Smooth muscle cell (in vitro differentiated cells): ENCODE measurements around the gene CTBP1. TPM values are rescaled to one million over a fixed set of nuclear protein-coding genes. Genes with fewer than 3 reads are reported as not detected.

Source experiments
- DNase-seq: peaks from one replicate; lab custom pipeline; 2025; ENCODE audit not compliant: unreplicated experiment; lab: John Stamatoyannopoulos, UW
- H2AFZ ChIP-seq: fragments of 200-600 bp; sonication (generic); 2 replicates; pipeline ENCODE4 v1.6.0; 2016; ENCODE audit warnings: antibody characterized with exemption, low read depth, mild to moderate bottlenecking
- H3F3A ChIP-seq: fragments of 200-600 bp; sonication (generic); 2 replicates; pipeline ENCODE4 v1.6.0; 2017; ENCODE audit warnings: antibody characterized with exemption, low read depth
- H3K27ac ChIP-seq: fragments of 200-600 bp; sonication (generic); 2 replicates; pipeline ENCODE4 v1.5.1; 2016; ENCODE audit warnings: low read depth, mild to moderate bottlenecking
- H3K27me3 ChIP-seq: fragments of 200-600 bp; sonication (generic); 2 replicates; pipeline ENCODE4 v1.6.1; 2016; ENCODE audit warnings: low read depth, mild to moderate bottlenecking
- H3K36me3 ChIP-seq: fragments of 200-600 bp; sonication (generic); 2 replicates; pipeline ENCODE4 v1.5.1; 2016; ENCODE audit warnings: low read depth
- H3K4me1 ChIP-seq: fragments of 200-600 bp; sonication (generic); 2 replicates; pipeline ENCODE4 v1.5.1; 2016; ENCODE audit warnings: low read depth
- H3K4me2 ChIP-seq: fragments of 200-600 bp; sonication (generic); 2 replicates; pipeline ENCODE4 v1.6.0; 2016; ENCODE audit warnings: mild to moderate bottlenecking
- H3K4me3 ChIP-seq: fragments of 200-600 bp; sonication (generic); 2 replicates; pipeline ENCODE4 v1.5.1; 2016; ENCODE audit warnings: mild to moderate bottlenecking
- H3K79me2 ChIP-seq: fragments of 200-600 bp; sonication (generic); 2 replicates; pipeline ENCODE4 v1.6.0; 2016; ENCODE audit warnings: low read depth, mild to moderate bottlenecking
- H3K9ac ChIP-seq: fragments of 200-600 bp; sonication (generic); 2 replicates; pipeline ENCODE4 v1.6.0; 2016; ENCODE audit warnings: low read depth
- H3K9me3 ChIP-seq: fragments of 200-600 bp; sonication (generic); replicated peaks from 2 replicates; pipeline ENCODE4 v1.5.1; 2016; ENCODE audit warnings: low read depth
- H4K20me1 ChIP-seq: fragments of 200-600 bp; sonication (generic); 2 replicates; pipeline ENCODE4 v1.6.0; 2016; ENCODE audit warnings: low read depth
- CTCF ChIP-seq: fragments of 200-600 bp; sonication (generic); IDR thresholded peaks from 2 replicates; pipeline ENCODE4 v1.5.1; 2017; ENCODE audit warnings: borderline replicate concordance, mild to moderate bottlenecking, antibody characterized with exemption; ENCODE audit not compliant: insufficient read depth, poor library complexity, severe bottlenecking
- WGBS: methylation state at CpG from one replicate; pipeline ENCODE4 v1.1.7; 2016; ENCODE audit warnings: low lambda C conversion rate; 5-methylcytosine and 5-hydroxymethylcytosine counted together
- polyA plus RNA-seq: library from polyadenylated mRNA; unstranded; fragments of >200 nt; fragmentation: Nextera tagmentation; extraction: Ambion mirVana; gene quantifications from 2 replicates; pipeline ENCODE4 v1.2.1, GENCODE V29; 2016
- total RNA-seq: library from RNA; depleted of rRNA; stranded (reverse); fragments of >200 nt; gene quantifications from 2 replicates; pipeline ENCODE4 v1.2.3, GENCODE V29; 2014

Gene CTBP1
- total and polyA plus RNA-seq, 2 experiments from 2014 or later = 76.9 to 132 TPM

DNA sequence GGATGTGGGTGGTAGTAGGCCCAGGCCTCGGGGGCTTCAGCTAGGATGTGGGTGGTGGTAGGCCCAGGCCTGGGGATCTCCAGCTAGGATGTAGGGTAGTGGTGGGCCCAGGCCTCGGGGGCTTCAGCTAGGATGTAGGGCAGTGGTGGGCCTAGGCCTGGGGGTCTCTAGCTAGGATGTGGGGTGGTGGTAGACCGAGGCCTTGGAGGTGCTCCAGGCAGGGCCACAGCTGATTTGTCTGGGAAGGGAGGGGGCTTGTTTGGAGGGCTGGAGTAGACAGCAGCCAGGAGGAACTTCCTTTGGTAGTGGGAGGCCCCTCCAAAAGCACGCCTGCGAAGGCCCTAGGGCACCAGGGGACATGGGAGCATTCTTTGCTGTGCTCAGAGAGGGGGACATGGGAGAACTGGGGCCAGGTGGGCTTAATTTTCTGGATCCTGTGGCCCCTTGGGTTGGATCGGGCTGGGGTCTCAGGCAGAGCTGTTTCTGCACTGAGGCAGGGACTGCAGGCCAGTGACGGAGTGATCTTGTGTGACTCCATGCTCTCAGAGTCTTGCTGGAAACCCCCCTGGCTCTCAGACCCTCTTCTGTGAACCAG lies 73.2 kb downstream of the CTBP1 start:
- TF ChIP-seq CTCF = no peak

DNA sequence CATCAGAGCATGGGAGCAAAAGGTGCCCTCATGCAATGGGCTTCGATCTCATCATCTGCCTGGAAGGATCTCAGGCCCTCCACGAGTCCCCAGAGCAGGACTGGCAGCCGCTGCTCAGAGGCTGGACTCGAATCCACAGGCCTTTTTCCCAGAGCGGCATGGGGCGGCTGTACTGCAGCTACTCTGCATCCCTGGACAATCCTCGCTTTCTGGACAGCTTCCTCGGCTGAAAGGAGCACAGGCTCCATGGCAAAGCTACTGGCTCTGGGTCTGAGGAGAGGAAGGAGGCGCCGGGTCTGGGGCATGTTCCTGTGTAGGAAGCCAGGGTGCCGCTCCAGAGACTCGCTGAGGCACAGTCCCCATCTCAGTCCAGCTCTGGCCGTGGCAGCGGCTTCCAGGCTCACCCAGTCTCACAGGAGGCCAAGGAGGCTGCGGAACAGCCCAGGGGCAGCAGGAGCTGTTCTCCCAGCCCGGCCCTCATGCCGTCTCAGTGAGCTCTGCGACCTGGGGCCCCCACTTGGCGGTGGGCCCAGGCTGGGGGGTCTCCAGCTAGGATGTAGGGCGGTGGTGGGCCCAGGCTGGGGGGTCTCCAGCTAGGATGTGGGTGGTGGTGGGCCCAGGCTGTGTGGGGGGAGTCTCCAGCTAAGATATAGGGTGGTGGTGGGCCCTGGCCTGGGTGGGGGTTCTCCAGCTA lies 73.8 kb downstream of the CTBP1 start:
- WGBS = 94% methylated on average over 20 of the region's 20 CpGs

More for the DNA sequence above, 73.2 kb downstream of the CTBP1 start:
- no peak overlapping the region for H3K4me2 ChIP-seq
- no peak for DNase-seq
- 96% methylated on average over 7 of the region's 7 CpGs for WGBS
- no peak overlapping the region for H3K9ac ChIP-seq
- no peak overlapping the region for H3K4me3 ChIP-seq
- H3K27ac ChIP-seq = no peak overlapping the region
- peaks cover 9% of the 10 kb centered on the region for H3K79me2 ChIP-seq
- H3K36me3 ChIP-seq = no peaks in the 10 kb centered on the region
- H2AFZ ChIP-seq = no peak overlapping the region
- peaks cover 10% of the 10 kb centered on the region for H3K27me3 ChIP-seq
- H3F3A ChIP-seq = peaks cover 11% of the 10 kb centered on the region
- no peaks in the 10 kb centered on the region for H3K4me1 ChIP-seq
- H3K9me3 ChIP-seq = no peaks in the 10 kb centered on the region
- H4K20me1 ChIP-seq = peaks cover 9% of the 10 kb centered on the region

GRCh38 chr4:1172971-1173757 lies 75.8 kb downstream of the CTBP1 start:
- Histone ChIP-seq H3F3A (peaks cover 7% of the 10 kb centered on the region), H3K79me2 (peaks cover 10% of the 10 kb centered on the region), H3K4me3 (no peak overlapping the region), H3K9ac (no peak overlapping the region), H4K20me1 (peaks cover 35% of the 10 kb centered on the region), H3K4me2 (peak overlapping the region; percentile 68), H2AFZ (no peak overlapping the region), H3K9me3 (no peaks in the 10 kb centered on the region), H3K4me1 (peaks cover under 1% of the 10 kb centered on the region), H3K27ac (peak overlapping the region; percentile 73), H3K36me3 (no peaks in the 10 kb centered on the region), H3K27me3 (peaks cover 18% of the 10 kb centered on the region)
- no peak for TF ChIP-seq CTCF
- DNase-seq = no peak
- 22% methylated on average over 19 of the region's 20 CpGs for WGBS

More for the DNA sequence above, 73.8 kb downstream of the CTBP1 start:
- Histone ChIP-seq H3K27ac (no peak overlapping the region), H3K4me3 (no peak overlapping the region), H3F3A (peaks cover 11% of the 10 kb centered on the region), H3K4me1 (no peaks in the 10 kb centered on the region), H3K27me3 (peaks cover 16% of the 10 kb centered on the region), H3K36me3 (no peaks in the 10 kb centered on the region), H3K9me3 (no peaks in the 10 kb centered on the region), H3K4me2 (no peak overlapping the region), H4K20me1 (peaks cover 16% of the 10 kb centered on the region), H3K9ac (no peak overlapping the region), H3K79me2 (peaks cover 10% of the 10 kb centered on the region), H2AFZ (no peak overlapping the region)
- no peak for TF ChIP-seq CTCF
- DNase-seq = no peak
